B cell (primary cell): Measurements from ENCODE around the gene C5orf34. TPM values are rescaled to one million over a fixed set of nuclear protein-coding genes. Genes with fewer than 3 reads are reported as not detected.

Experiments
- ATAC-seq: fragments of 200-7000 bp; cut with Tn5 transposase; one replicate; pipeline ENCODE4 v1.10.0; 2021; ENCODE audit warnings: low read depth, mild to moderate bottlenecking, moderate number of reproducible peaks, moderate library complexity
- CTCF ChIA-PET: fragments of 350-600 bp; sonication (Branson Sonifier 250); formaldehyde crosslinking; loops from one replicate; lab custom pipeline; 2021; ENCODE audit warnings: antibody characterized with exemption, inconsistent platforms; lab: Charles Lee
- POLR2A ChIA-PET: fragments of 350-600 bp; sonication (Branson Sonifier 250); formaldehyde crosslinking; loops from one replicate; lab custom pipeline; 2021; ENCODE audit warnings: antibody characterized with exemption; lab: Charles Lee
- DNase-seq: peaks from one replicate; pipeline ENCODE4 v3.0.0; 2013
- H2AFZ ChIP-seq: 2 replicates; pipeline ENCODE4 v1.6.1; 2012; ENCODE audit warnings: mild to moderate bottlenecking, low read depth, low read length; ENCODE audit not compliant: insufficient read depth, poor library complexity, severe bottlenecking
- H3K27ac ChIP-seq, 2 donors: 1 replicate in 1 of 2; 2 replicates in 1 of 2; pipeline ENCODE4 v1.5.1; 2012 to 2013; ENCODE audit warnings: low read length in 2 of 2, mild to moderate bottlenecking in 2 of 2, moderate library complexity in 1 of 2
- H3K27me3 ChIP-seq, 4 experiments: fragments of 200-600 bp in 1 of 4; sonication (generic) in 1 of 4; replicated peaks in 1 of 4; 1 replicate in 2 of 4; 2 replicates in 2 of 4; pipeline versions ENCODE4 v1.6.1 to v1.7.0; 2013 to 2016; ENCODE audit warnings: low read length in 3 of 4, mild to moderate bottlenecking in 2 of 4, mixed read lengths in 1 of 4, moderate library complexity in 1 of 4; ENCODE audit not compliant: insufficient read depth in 4 of 4, control insufficient read depth in 3 of 4; ENCODE audit errors: control extremely low read depth in 1 of 4
- H3K36me3 ChIP-seq, 2 experiments: replicated peaks in 1 of 2; 1 replicate in 1 of 2; 2 replicates in 1 of 2; pipeline versions ENCODE4 v1.6.1 to v1.7.1; 2013; ENCODE audit warnings: low read length in 1 of 2; ENCODE audit not compliant: insufficient read depth in 2 of 2, control insufficient read depth in 1 of 2; ENCODE audit errors: control extremely low read depth in 1 of 2, extremely low read depth in 1 of 2
- H3K4me1 ChIP-seq, 2 donors: fragments of 200-600 bp in 1 of 2; sonication (generic) in 1 of 2; 1 replicate in 1 of 2; 2 replicates in 1 of 2; pipeline versions ENCODE4 v1.5.1 to v1.6.1; 2013 to 2017; ENCODE audit warnings: low read length in 2 of 2; ENCODE audit not compliant: control insufficient read depth in 2 of 2, insufficient read depth in 2 of 2
- H3K4me2 ChIP-seq: replicated peaks from 2 replicates; pipeline ENCODE3; 2012; ENCODE audit warnings: mild to moderate bottlenecking, low read depth, low read length; ENCODE audit not compliant: poor library complexity, severe bottlenecking
- H3K4me3 ChIP-seq, 5 experiments: fragments of 200-600 bp in 1 of 5; sonication (generic) in 1 of 5; 1 replicate in 3 of 5; 2 replicates in 2 of 5; pipeline versions ENCODE4 v1.5.1 to v1.7.0; 2011 to 2016; ENCODE audit warnings: low read length in 4 of 5, mild to moderate bottlenecking in 4 of 5, low read depth in 2 of 5, control low read depth in 1 of 5, moderate library complexity in 1 of 5; ENCODE audit not compliant: insufficient read depth in 1 of 5; ENCODE audit errors: control extremely low read depth in 1 of 5, extremely low read depth in 1 of 5
- H3K79me2 ChIP-seq: fragments of 200-600 bp; sonication (generic); one replicate; pipeline ENCODE4 v1.6.0; 2016; ENCODE audit warnings: low read length; ENCODE audit not compliant: control insufficient read depth, insufficient read depth
- H3K9ac ChIP-seq: fragments of 200-600 bp; sonication (generic); 2 replicates; pipeline ENCODE4 v1.6.1; 2017; ENCODE audit warnings: mild to moderate bottlenecking, low read length, moderate library complexity
- H3K9me3 ChIP-seq, 3 donors: one replicate each; pipeline versions ENCODE4 v1.6.1 to v1.7.1; 2013; ENCODE audit warnings: low read length in 2 of 3; ENCODE audit not compliant: control insufficient read depth in 2 of 3, insufficient read depth in 1 of 3; ENCODE audit errors: control extremely low read depth in 1 of 3
- H4K20me1 ChIP-seq: 2 replicates; pipeline ENCODE4 v1.6.0; 2012; ENCODE audit warnings: mild to moderate bottlenecking, low read length; ENCODE audit not compliant: insufficient read depth, control insufficient read depth, poor library complexity, severe bottlenecking
- H3K27ac Mint-ChIP-seq: one replicate; pipeline ENCODE4 v1.8.0; 2021; ENCODE audit warnings: mixed read lengths
- H3K27me3 Mint-ChIP-seq: one replicate; pipeline ENCODE4 v1.8.0; 2021; ENCODE audit warnings: mixed read lengths
- H3K4me1 Mint-ChIP-seq: one replicate; pipeline ENCODE4 v1.8.0; 2021; ENCODE audit warnings: mixed read lengths
- H3K4me3 Mint-ChIP-seq: one replicate; pipeline ENCODE4 v1.8.0; 2021; ENCODE audit warnings: mixed read lengths
- H3K9me3 Mint-ChIP-seq: one replicate; pipeline ENCODE4 v1.8.0; 2022; ENCODE audit warnings: mixed read lengths; ENCODE audit not compliant: insufficient read depth
- EZH2 ChIP-seq: IDR thresholded peaks from 2 replicates; pipeline ENCODE4 v1.6.1; 2012; ENCODE audit warnings: borderline replicate concordance, low read depth, mild to moderate bottlenecking, moderate library complexity, low read length; ENCODE audit not compliant: insufficient read depth, poor library complexity, severe bottlenecking
- WGBS: methylation state at CpG from one replicate; pipeline ENCODE4 v1.1.5; 2013; ENCODE audit warnings: missing lambda C conversion rate; ENCODE audit not compliant: insufficient coverage; 5-methylcytosine and 5-hydroxymethylcytosine counted together
- intact Hi-C: fragments of 100-400 bp; cut with micrococcal nuclease; formaldehyde crosslinking; loops from one replicate; pipeline ENCODE4 v1.10.0; 2022
- polyA plus RNA-seq: library from polyadenylated mRNA; depleted of rRNA; stranded (reverse); fragments of >200 nt; gene quantifications from 2 replicates; pipeline ENCODE4 v1.2.3, GENCODE V29; 2012
- total RNA-seq, 2 donors: library from RNA; stranded (reverse); fragments of 120-200 nt in 1 of 2; gene quantifications; 1 replicate in 1 of 2; 2 replicates in 1 of 2; pipeline versions ENCODE4 v1.2.3 to v1.2.4, GENCODE V29; 2013 to 2022
- TF ChIP-seq, protein P1 (sequence below): fragments of 200-600 bp; IDR thresholded peaks from one replicate; pipeline ENCODE4 v1.8.0; 2022; ENCODE audit warnings: antibody characterized with exemption, mild to moderate bottlenecking

Gene C5orf34
- total and polyA plus RNA-seq, 2 donors (not counting 1 experiment from before 2014, with no cell fraction given), result 2.6 to 5.5 TPM

DNA sequence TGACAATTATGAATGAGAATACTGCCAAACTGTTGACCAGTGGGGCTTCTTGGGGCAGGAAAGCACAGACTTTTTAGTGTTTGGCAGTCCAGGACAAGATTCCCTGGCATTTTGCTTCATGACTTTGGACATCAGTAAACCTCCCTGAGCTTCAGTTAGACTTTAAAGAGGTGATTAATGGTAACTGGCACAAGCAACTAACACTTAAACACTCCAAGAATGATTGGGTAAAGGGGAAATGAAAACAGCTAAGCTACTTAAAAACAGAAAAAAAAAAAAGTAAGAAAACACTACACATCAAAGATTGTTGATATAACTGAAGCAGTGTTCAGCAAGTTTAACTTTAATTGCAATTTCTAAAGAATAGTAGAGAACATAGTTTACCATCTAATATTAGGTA is 28.5 kb upstream of the C5orf34 start:
- no peak for TF ChIP-seq EZH2
- TF ChIP-seq, protein P1, sequence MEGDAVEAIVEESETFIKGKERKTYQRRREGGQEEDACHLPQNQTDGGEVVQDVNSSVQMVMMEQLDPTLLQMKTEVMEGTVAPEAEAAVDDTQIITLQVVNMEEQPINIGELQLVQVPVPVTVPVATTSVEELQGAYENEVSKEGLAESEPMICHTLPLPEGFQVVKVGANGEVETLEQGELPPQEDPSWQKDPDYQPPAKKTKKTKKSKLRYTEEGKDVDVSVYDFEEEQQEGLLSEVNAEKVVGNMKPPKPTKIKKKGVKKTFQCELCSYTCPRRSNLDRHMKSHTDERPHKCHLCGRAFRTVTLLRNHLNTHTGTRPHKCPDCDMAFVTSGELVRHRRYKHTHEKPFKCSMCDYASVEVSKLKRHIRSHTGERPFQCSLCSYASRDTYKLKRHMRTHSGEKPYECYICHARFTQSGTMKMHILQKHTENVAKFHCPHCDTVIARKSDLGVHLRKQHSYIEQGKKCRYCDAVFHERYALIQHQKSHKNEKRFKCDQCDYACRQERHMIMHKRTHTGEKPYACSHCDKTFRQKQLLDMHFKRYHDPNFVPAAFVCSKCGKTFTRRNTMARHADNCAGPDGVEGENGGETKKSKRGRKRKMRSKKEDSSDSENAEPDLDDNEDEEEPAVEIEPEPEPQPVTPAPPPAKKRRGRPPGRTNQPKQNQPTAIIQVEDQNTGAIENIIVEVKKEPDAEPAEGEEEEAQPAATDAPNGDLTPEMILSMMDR, result no peak
- H3K79me2 ChIP-seq, result peaks cover 35% of the 10 kb centered on the region
- POLR2A ChIA-PET, result no interaction called here
- H3K9me3 Mint-ChIP-seq, result no peaks in the 10 kb centered on the region
- no peak overlapping the region for H3K4me3 ChIP-seq
- no peak overlapping the region for H3K4me3 Mint-ChIP-seq
- H3K36me3 ChIP-seq, result peaks cover 4 to 78% of the 10 kb centered on the region in 2 experiments
- no peak for ATAC-seq
- peaks cover 3% of the 10 kb centered on the region for H3K4me1 Mint-ChIP-seq
- no peak overlapping the region for H3K27ac ChIP-seq
- H4K20me1 ChIP-seq, result peaks cover 18% of the 10 kb centered on the region
- CTCF ChIA-PET, result interaction anchor here (0.8 kb wide), 1 partner anchor 11 kb away, joined by 3 read pairs; no protein-coding TSS in a partner anchor
- no peaks in the 10 kb centered on the region for H3K27me3 ChIP-seq
- no peak overlapping the region for H3K4me2 ChIP-seq
- no peak overlapping the region for H3K27ac Mint-ChIP-seq
- no peak overlapping the region for H3K9ac ChIP-seq
- no peaks in the 10 kb centered on the region for H3K9me3 ChIP-seq
- H2AFZ ChIP-seq, result no peak overlapping the region
- H3K4me1 ChIP-seq, result no peaks in the 10 kb centered on the region
- no peak for DNase-seq
- intact Hi-C loops, result no loop called here
- H3K27me3 Mint-ChIP-seq, result no peaks in the 10 kb centered on the region

DNA sequence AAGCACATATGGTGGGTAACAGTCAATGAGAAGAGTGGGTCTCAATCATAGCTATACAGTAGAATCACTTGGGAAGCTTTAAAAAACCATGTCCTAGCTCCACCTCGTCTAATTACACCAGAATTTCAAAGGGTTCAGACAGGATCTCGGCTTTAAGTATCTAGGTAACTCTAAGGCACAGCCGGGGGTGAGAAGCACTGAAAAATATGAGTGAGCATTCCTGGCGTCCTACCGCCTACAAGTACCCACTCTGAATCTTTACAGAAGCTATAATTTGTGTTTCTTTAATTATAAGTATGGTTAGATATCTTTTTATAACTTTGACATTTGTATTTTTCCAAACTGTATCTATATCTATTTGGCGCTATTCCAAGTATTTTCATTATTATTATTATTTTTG is 25.8 kb upstream of the C5orf34 start:
- POLR2A ChIA-PET, result no interaction called here
- CTCF ChIA-PET, result no interaction called here
- H3K9me3 ChIP-seq, result no peaks in the 10 kb centered on the region
- no peaks in the 10 kb centered on the region for H3K4me1 ChIP-seq
- no peak overlapping the region for H3K4me3 ChIP-seq
- H3K9ac ChIP-seq, result no peak overlapping the region
- peaks cover 23% of the 10 kb centered on the region for H4K20me1 ChIP-seq
- WGBS, result 100% methylated on average over 1 of the region's 6 CpGs
- H3K36me3 ChIP-seq, result peaks cover 4 to 76% of the 10 kb centered on the region in 2 experiments
- intact Hi-C loops, result no loop called here
- H3K27me3 ChIP-seq, result no peaks in the 10 kb centered on the region
- Mint-ChIP-seq H3K27ac (no peak overlapping the region), H3K4me1 (peaks cover 3% of the 10 kb centered on the region), H3K4me3 (no peak overlapping the region), H3K9me3 (no peaks in the 10 kb centered on the region), H3K27me3 (no peaks in the 10 kb centered on the region)
- H3K79me2 ChIP-seq, result peaks cover 17% of the 10 kb centered on the region
- TF ChIP-seq EZH2, result no peak
- TF ChIP-seq, protein P1, result no peak
- H3K4me2 ChIP-seq, result no peak overlapping the region
- H2AFZ ChIP-seq, result no peak overlapping the region
- no peak for DNase-seq
- no peak overlapping the region for H3K27ac ChIP-seq
- no peak for ATAC-seq
